Activated naive CD8-positive, alpha-beta T cell treated with anti-CD3 and anti-CD28 coated beads, Interleukin-2, amount 50 U/mL, for 16 hours (primary cell): Measurements from ENCODE around the gene SYT1.
"Not testable (repeated sequence)": the region's sequence is repeated elsewhere in the genome, so short reads cannot be mapped to it uniquely, and the experiment has no call there.

Experiments used
- DNase-seq: peaks from one replicate; pipeline ENCODE4 v3.0.0-alpha.2; 2020; ENCODE audit warnings: low read depth, low spot score

The SYT1 gene

GRCh38 chr12:79210403-79210802 lies 345.8 kb downstream of the SYT1 start:
- DNase-seq: not testable (repeated sequence)

GRCh38 chr12:79217306-79217705 lies 352.7 kb downstream of the SYT1 start:
- no peak for DNase-seq

GRCh38 chr12:79223210-79223609 lies 358.6 kb downstream of the SYT1 start:
- no peak for DNase-seq

- no peak for DNase-seq
These were observed 359.2 kb downstream of the SYT1 start for GRCh38 chr12:79223761-79224160.

- no peak for DNase-seq
These were observed 362.5 kb downstream of the SYT1 start for GRCh38 chr12:79227091-79227490.

GRCh38 chr12:79227646-79228045 lies 363.1 kb downstream of the SYT1 start:
- DNase-seq: no peak

- no peak for DNase-seq
These were observed 368.8 kb downstream of the SYT1 start for GRCh38 chr12:79233341-79233781.

GRCh38 chr12:79236920-79237319 lies 372.3 kb downstream of the SYT1 start:
- no peak for DNase-seq

- DNase-seq: no peak
These were observed 373.7 kb downstream of the SYT1 start for GRCh38 chr12:79238246-79238645.

- no peak for DNase-seq
These were observed 382.9 kb downstream of the SYT1 start for GRCh38 chr12:79247494-79247893.

GRCh38 chr12:79250186-79250585 lies 385.6 kb downstream of the SYT1 start:
- no peak for DNase-seq

GRCh38 chr12:79250960-79251755 lies 386.6 kb downstream of the SYT1 start:
- no peak for DNase-seq

- no peak for DNase-seq
These were observed 387.9 kb downstream of the SYT1 start for GRCh38 chr12:79252358-79253075.

- DNase-seq: no peak
These were observed 390.7 kb downstream of the SYT1 start for GRCh38 chr12:79255288-79255687.

- DNase-seq: no peak
These were observed 396.3 kb downstream of the SYT1 start for GRCh38 chr12:79260923-79261322.

- DNase-seq: no peak
These were observed 398.4 kb downstream of the SYT1 start for GRCh38 chr12:79262938-79263337.

- no peak for DNase-seq
These were observed 402.0 kb downstream of the SYT1 start for GRCh38 chr12:79266343-79267144.

GRCh38 chr12:79267580-79267979 lies 403.0 kb downstream of the SYT1 start:
- no peak for DNase-seq

GRCh38 chr12:79274501-79275064 lies 410.0 kb downstream of the SYT1 start:
- DNase-seq: no peak

- DNase-seq: no peak
These were observed 411.1 kb downstream of the SYT1 start for GRCh38 chr12:79275631-79276030.

GRCh38 chr12:79283364-79283763 lies 418.8 kb downstream of the SYT1 start:
- DNase-seq: no peak

- DNase-seq: no peak
These were observed 424.3 kb downstream of the SYT1 start for GRCh38 chr12:79288911-79289310.
